Measurements from ENCODE around the gene RPS15.
"Not testable (repeated sequence)": the region's sequence is repeated elsewhere in the genome, so short reads cannot be mapped to it uniquely, and the experiment has no call there.

Gene RPS15

GRCh38 chr19:1402411-1403070 lies 35.7 kb upstream of the RPS15 start:
- DNase-seq = no peak

- peak; percentile 61 for DNase-seq
Measured at GRCh38 chr19:1406774-1407527, 31.2 kb upstream of the RPS15 start.

GRCh38 chr19:1407528-1408299 lies 30.5 kb upstream of the RPS15 start, which contains the start of gene DAZAP1:
DAZAP1 (plus strand) TSS chr19:1407586; CDS start chr19:1407774, 188 bp downstream.
- DNase-seq = no peak

- no peak for DNase-seq
Measured at GRCh38 chr19:1408300-1409203, 29.6 kb upstream of the RPS15 start.

GRCh38 chr19:1409204-1410005 lies 28.8 kb upstream of the RPS15 start:
- no peak for DNase-seq

GRCh38 chr19:1410136-1410786 lies 27.9 kb upstream of the RPS15 start:
- no peak for DNase-seq

- DNase-seq = no peak
Measured at GRCh38 chr19:1410789-1411188, 27.4 kb upstream of the RPS15 start.

GRCh38 chr19:1411255-1412191 lies 26.7 kb upstream of the RPS15 start:
- DNase-seq = no peak

- DNase-seq = no peak
Measured at GRCh38 chr19:1412323-1412923, 25.8 kb upstream of the RPS15 start.

GRCh38 chr19:1412995-1413800 lies 25.0 kb upstream of the RPS15 start:
- no peak for DNase-seq

GRCh38 chr19:1416014-1416841 lies 22.0 kb upstream of the RPS15 start:
- no peak for DNase-seq

GRCh38 chr19:1417145-1417544 lies 21.1 kb upstream of the RPS15 start:
- no peak for DNase-seq

- no peak for DNase-seq
Measured at GRCh38 chr19:1417681-1418495, 20.3 kb upstream of the RPS15 start.

- DNase-seq = no peak
Measured at GRCh38 chr19:1418496-1418775, 19.8 kb upstream of the RPS15 start.

- DNase-seq = no peak
Measured at GRCh38 chr19:1418951-1419738, 19.1 kb upstream of the RPS15 start.

- not testable (repeated sequence) for DNase-seq
Measured at GRCh38 chr19:1420085-1420484, 18.1 kb upstream of the RPS15 start.

All from NCI-H187 treated with DMSO at 0.1 percent for 48 hours (cell line).